HG03139 (cell line): ENCODE data around the gene TRIM51.
"Not testable (repeated sequence)": the region's sequence is repeated elsewhere in the genome, so short reads cannot be mapped to it uniquely, and the experiment has no call there.

Experiments used
- ATAC-seq: cut with Tn5 transposase; IDR thresholded peaks from one replicate; pipeline ENCODE4 v1.9.1; 2021; ENCODE audit not compliant: unreplicated experiment

TRIM51 gene

DNA sequence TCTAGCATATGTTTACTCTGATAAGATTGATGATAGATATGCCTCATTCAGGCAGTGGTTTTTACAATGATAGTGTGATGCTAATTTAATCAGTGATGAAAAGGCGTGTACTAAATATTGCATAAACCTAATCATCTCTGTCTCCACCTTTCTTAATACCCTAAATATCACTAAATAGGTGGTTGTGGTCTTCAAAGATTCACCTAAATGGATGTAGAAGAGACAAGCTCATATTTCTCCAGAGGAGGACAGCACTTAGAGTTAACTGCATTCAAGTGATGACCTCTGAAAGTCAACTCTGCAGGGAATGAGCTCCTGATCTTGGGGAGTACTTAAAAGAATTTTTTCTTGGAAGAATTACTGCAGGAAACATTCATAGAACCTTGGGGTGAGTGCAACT lies at the start of gene TRIM51:
TSS of gene TRIM51 (plus strand) at position 301 of the 400 bp plus-strand sequence. CDS start 2,132 bp downstream, outside the sequence.
- not testable (repeated sequence) for ATAC-seq

GRCh38 chr11:55838452-55838851 lies 44.6 kb upstream of the TRIM51 start, which contains the start of gene OR5D16:
Gene OR5D16, plus strand, starts transcription at chr11:55838752. Its CDS starts 0 bp downstream, at chr11:55838752.
- no peak for ATAC-seq

DNA sequence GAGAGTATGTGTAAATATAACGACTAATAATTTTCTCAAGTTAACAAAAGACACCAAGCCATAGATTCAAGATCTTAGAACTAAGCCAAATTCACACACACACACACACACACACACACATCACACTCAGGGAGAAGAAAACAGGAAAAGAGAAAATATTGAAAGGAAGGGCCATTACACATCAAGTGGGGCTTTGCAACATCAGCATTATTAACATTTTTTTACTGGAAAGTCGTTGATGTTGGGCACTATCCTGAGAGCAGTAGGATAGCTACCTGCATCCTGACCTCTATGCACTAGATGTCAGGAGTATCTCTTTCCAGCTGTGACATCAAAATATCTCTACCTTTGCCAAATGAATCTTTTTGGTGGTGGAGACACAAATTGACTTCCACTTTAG lies 35.6 kb upstream of the TRIM51 start:
- no peak for ATAC-seq

DNA sequence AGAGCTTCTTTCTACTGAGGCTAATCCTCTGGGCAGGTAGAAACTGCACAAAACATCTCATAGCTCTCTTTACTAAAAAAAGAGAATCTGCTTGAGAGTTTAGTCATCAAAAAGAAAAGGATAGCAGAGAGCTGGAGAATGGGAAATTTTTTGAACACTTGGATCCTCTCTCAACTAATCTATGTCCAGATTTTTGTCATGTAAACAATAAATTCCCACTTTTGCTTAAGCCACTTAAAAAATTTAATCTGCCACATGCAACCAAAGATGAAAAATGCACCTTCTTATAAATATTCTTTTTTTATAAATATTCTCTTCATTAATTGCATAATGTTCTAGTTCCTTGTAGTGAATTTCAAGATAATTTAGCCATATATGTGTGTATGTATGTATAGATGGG lies 34.1 kb upstream of the TRIM51 start:
- ATAC-seq, result no peak

DNA sequence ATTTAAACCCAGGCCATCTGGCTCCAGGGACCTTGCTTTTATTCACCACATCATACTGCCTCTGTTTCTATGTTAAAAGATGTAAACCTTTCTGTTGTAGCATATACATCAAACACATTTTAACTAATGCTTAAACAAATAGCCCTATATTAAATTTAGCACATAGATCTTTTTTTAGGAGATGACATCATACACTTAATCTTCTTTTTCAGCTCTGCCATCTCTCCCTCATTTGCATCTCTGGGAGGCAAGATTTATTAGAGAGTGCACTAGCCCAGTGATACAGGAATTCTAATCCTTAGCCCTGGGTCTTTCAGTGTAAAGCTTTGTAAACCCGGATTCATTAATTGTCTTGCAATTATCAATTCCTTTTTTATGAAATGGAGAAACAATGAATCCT lies 31.0 kb upstream of the TRIM51 start:
- no peak for ATAC-seq

GRCh38 chr11:55854704-55855103 lies 28.4 kb upstream of the TRIM51 start:
- no peak for ATAC-seq

GRCh38 chr11:55867354-55867753 lies 15.7 kb upstream of the TRIM51 start:
- ATAC-seq, result not testable (repeated sequence)

- ATAC-seq, result not testable (repeated sequence)
Measured at GRCh38 chr11:55872731-55873130, 10.4 kb upstream of the TRIM51 start.

DNA sequence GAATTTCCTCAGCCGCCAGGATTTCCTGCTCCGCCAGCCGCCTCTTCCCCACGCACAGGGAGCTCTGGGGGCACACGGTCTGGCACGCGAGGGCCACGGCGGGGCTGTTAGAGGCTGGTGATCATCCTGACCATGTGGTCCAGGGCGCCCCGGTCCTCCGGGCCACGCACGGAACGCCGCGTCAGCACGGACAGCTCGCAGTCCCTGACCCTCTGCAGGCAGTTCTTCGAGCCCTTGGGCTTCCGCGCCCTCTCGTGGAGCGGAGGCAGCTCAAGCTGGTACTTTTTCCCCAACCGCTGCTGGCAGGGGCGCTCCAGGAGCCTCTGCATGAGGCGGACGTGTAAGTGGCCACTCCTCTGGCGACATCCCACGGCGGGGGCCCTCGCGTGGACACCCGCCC lies 10.0 kb upstream of the TRIM51 start:
- ATAC-seq, result not testable (repeated sequence)

GRCh38 chr11:55884995-55885394 lies 1.9 kb downstream of the TRIM51 start:
- not testable (repeated sequence) for ATAC-seq

- ATAC-seq, result not testable (repeated sequence)
Measured at GRCh38 chr11:55885481-55885880, 2.4 kb downstream of the TRIM51 start.

DNA sequence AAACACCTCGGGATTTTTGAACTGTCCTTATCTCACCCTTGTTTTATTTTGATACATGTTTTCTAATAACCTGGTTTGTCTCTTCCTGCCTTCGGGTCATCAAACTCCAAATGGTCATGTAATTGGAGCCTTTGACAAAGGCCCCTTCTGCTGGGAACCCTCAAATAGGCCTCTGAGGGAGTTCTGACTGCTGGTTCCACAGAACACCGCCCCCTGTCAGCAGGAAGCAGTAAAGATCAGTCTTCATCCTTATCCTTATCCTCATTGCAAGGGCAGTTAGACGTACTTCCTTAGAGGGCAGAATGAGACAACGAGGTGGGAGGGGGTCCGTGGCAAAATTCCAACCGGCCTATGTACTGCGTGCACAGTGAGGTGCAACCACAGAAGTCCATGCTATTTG lies 12.1 kb downstream of the TRIM51 start:
- ATAC-seq, result no peak

DNA sequence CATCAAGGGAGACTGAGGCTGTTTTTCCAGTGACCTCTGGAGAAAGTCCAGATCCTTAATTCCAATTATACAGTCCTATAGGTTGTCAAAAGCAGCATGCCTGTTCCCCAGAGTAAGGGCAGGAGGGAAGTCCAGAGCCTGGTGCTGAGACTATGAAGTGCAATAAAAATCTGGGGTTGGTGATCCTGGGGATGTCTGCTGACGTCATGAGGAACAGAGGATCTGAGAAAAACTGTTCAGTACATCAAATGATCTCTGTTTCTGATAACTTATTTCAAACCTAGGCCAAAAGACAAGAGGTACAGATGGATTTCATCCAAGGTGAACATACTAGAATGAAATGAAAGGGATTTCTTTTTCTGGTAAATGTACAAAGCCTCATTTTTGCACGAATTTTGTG lies 19.2 kb downstream of the TRIM51 start:
- no peak for ATAC-seq

GRCh38 chr11:55914482-55914881 lies 31.4 kb downstream of the TRIM51 start, which contains the start of gene OR5W2:
Gene OR5W2, minus strand, starts transcription at chr11:55914582. Its CDS starts 0 bp downstream, at chr11:55914582.
- no peak for ATAC-seq

DNA sequence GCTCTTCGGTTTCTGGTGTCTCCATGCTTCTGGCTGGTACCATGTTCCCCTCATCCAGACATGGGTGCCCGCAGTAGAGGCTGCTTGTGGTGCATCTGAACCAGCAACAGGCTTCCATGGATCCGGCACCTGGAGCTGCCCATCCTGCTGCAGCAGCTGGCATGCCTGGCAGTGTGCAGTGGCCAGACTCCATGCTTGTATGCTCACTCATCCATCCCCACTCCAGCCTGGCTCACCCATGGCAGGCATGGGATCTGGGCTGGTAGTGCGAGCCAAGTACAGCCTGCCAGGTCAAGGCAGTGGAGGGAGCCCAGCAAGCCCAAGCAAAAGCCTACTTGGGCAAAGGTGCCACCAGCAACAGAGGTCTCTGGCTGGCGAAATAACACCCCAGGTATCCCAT lies 37.4 kb downstream of the TRIM51 start:
- no peak for ATAC-seq

DNA sequence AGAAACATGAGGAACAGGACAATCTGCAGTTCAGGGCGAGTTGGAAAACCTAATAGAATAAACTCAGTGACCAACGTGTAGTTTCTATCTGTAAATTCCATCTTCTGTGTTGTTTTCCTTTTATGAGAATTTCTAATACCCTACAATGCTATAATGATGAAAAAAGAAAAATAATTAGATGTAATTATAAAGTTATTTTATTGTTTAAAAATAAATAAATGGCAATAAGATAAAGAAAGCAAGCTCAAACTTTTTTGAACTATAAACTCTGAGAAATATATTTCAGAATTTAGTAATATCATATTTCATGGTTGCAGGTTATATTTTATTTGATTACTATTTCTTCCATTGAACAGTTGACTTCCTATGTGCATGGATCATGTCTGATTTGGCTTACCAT lies 53.2 kb downstream of the TRIM51 start, which contains the start of gene OR5I1:
TSS of gene OR5I1 (minus strand) at position 101 of the 400 bp plus-strand sequence. CDS start at position 101, 0 bp downstream.
- ATAC-seq, result no peak
